Endothelial cell (in vitro differentiated cells): ENCODE results near the gene MAN1A1. TPM values are rescaled to one million over a fixed set of nuclear protein-coding genes. Genes with fewer than 3 reads are reported as not detected.

Experiments
- DNase-seq: peaks from one replicate; pipeline ENCODE4 v3.0.0; 2021; ENCODE audit warnings: low spot score
- H3K27ac Mint-ChIP-seq: one replicate; pipeline ENCODE4 v1.8.0; 2021; ENCODE audit warnings: mixed read lengths, inconsistent platforms; ENCODE audit not compliant: unreplicated experiment
- H3K27me3 Mint-ChIP-seq: one replicate; pipeline ENCODE4 v1.8.0; 2021; ENCODE audit warnings: mild to moderate bottlenecking, moderate library complexity, mixed read lengths, inconsistent platforms; ENCODE audit not compliant: unreplicated experiment
- H3K36me3 Mint-ChIP-seq: one replicate; pipeline ENCODE4 v1.8.0; 2021; ENCODE audit warnings: mild to moderate bottlenecking, low read depth, mixed read lengths, inconsistent platforms; ENCODE audit not compliant: unreplicated experiment
- H3K4me1 Mint-ChIP-seq: one replicate; pipeline ENCODE4 v1.8.0; 2021; ENCODE audit warnings: mild to moderate bottlenecking, mixed read lengths, inconsistent platforms; ENCODE audit not compliant: unreplicated experiment
- H3K4me3 Mint-ChIP-seq: one replicate; pipeline ENCODE4 v1.8.0; 2021; ENCODE audit warnings: mild to moderate bottlenecking, mixed read lengths, inconsistent platforms; ENCODE audit not compliant: unreplicated experiment
- H3K9me3 Mint-ChIP-seq: one replicate; pipeline ENCODE4 v1.8.0; 2021; ENCODE audit warnings: mixed read lengths, inconsistent platforms; ENCODE audit not compliant: unreplicated experiment
- CTCF ChIP-seq: fragments of 200-600 bp; sonication (generic); IDR thresholded peaks from one replicate; pipeline ENCODE4 v1.5.0; 2021; ENCODE audit warnings: antibody characterized with exemption; ENCODE audit not compliant: unreplicated experiment
- total RNA-seq: library from RNA; stranded (reverse); fragmentation: NEBNext Ultra II Directional; extraction: Animal tissue kit (Norgen Biotek cat#: 25700); gene quantifications from one replicate; pipeline ENCODE4 v1.2.1, GENCODE V29; 2021; ENCODE audit not compliant: unreplicated experiment

Gene MAN1A1
- total RNA-seq, 1 donor from 2014 or later, result 34.4 TPM

GRCh38 chr6:119318730-119319129, 30.8 kb downstream of the MAN1A1 start:
- Mint-ChIP-seq H3K4me3 (no peak overlapping the region), H3K27ac (no peak overlapping the region), H3K36me3 (no peaks in the 10 kb centered on the region), H3K4me1 (peaks cover 20% of the 10 kb centered on the region), H3K27me3 (peaks cover 1% of the 10 kb centered on the region), H3K9me3 (no peaks in the 10 kb centered on the region)
- no peak for TF ChIP-seq CTCF
- DNase-seq, result no peak

GRCh38 chr6:119318176-119318575, 31.4 kb downstream of the MAN1A1 start:
- Mint-ChIP-seq H3K27ac (no peak overlapping the region), H3K36me3 (no peaks in the 10 kb centered on the region), H3K9me3 (no peaks in the 10 kb centered on the region), H3K27me3 (no peaks in the 10 kb centered on the region), H3K4me3 (no peak overlapping the region), H3K4me1 (peaks cover 20% of the 10 kb centered on the region)
- no peak for DNase-seq
- no peak for TF ChIP-seq CTCF

GRCh38 chr6:119317007-119317406, 32.6 kb downstream of the MAN1A1 start:
- Mint-ChIP-seq H3K27me3 (no peaks in the 10 kb centered on the region), H3K4me3 (no peak overlapping the region), H3K27ac (no peak overlapping the region), H3K4me1 (peaks cover 29% of the 10 kb centered on the region), H3K36me3 (no peaks in the 10 kb centered on the region), H3K9me3 (no peaks in the 10 kb centered on the region)
- TF ChIP-seq CTCF, result no peak
- no peak for DNase-seq

- H3K4me3 Mint-ChIP-seq, result no peak overlapping the region
- TF ChIP-seq CTCF, result no peak
- no peaks in the 10 kb centered on the region for H3K36me3 Mint-ChIP-seq
- no peak overlapping the region for H3K27ac Mint-ChIP-seq
- H3K27me3 Mint-ChIP-seq, result no peaks in the 10 kb centered on the region
- peaks cover 43% of the 10 kb centered on the region for H3K4me1 Mint-ChIP-seq
- no peaks in the 10 kb centered on the region for H3K9me3 Mint-ChIP-seq
- DNase-seq, result no peak
Observed at GRCh38 chr6:119314885-119315272, 34.7 kb downstream of the MAN1A1 start.

- H3K9me3 Mint-ChIP-seq, result no peaks in the 10 kb centered on the region
- H3K36me3 Mint-ChIP-seq, result no peaks in the 10 kb centered on the region
- H3K27ac Mint-ChIP-seq, result no peak overlapping the region
- no peaks in the 10 kb centered on the region for H3K27me3 Mint-ChIP-seq
- H3K4me3 Mint-ChIP-seq, result no peak overlapping the region
- no peak for TF ChIP-seq CTCF
- H3K4me1 Mint-ChIP-seq, result peaks cover 48% of the 10 kb centered on the region
- no peak for DNase-seq
Observed at GRCh38 chr6:119313937-119314884, 35.4 kb downstream of the MAN1A1 start.
